ENCODE data around the gene ZBTB7A.
"Not testable (repeated sequence)": the region's sequence is repeated elsewhere in the genome, so short reads cannot be mapped to it uniquely, and the experiment has no call there.

The ZBTB7A gene

DNA sequence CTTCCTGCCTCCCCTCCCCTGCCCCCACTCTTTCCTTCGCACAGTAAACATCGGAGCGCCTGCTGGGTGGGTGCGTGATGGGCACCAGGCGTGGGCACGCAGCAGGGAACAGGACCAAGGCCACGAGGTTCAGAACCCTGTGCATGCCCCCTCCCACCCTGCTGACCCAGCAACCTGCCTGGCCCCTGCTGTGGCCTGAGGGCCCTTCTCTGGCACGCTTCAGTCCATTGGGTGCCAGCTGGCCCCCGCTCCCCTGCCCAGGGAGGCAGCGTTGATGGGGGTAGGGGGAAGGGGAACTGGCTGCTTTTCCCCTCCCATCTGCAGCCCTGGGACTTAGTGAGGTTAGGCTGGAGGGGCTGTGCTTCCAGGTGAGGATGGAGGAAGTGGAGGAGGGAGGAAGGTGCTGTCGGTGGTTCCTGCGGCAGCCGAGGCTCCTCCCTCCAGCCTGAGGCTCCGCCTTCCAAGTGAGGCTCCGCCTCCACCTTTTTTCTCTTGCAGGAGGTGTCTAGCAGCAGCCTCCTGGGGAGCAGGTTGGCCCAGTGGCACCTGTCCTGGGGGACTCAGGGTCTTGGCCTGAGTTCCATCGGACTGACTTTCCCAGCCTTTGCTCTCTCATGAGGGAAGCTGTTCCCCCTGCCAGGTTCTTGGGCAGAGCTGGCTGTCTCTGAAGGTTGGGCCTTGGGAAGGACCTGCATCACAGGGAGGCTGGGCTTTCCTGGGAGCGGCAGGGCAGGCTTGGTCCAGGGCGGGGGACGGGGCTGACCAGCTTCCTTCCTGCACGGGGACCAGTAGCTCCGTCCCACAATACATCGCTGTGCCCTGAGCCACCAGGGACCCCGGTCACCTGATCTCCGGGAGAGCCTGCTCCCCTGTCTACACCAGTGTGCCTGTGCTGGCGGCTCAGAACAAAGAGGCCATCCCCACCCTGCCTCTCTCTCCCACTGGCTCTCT, 51.9 kb downstream of the ZBTB7A start:
- no peak for FAIRE-seq

DNA sequence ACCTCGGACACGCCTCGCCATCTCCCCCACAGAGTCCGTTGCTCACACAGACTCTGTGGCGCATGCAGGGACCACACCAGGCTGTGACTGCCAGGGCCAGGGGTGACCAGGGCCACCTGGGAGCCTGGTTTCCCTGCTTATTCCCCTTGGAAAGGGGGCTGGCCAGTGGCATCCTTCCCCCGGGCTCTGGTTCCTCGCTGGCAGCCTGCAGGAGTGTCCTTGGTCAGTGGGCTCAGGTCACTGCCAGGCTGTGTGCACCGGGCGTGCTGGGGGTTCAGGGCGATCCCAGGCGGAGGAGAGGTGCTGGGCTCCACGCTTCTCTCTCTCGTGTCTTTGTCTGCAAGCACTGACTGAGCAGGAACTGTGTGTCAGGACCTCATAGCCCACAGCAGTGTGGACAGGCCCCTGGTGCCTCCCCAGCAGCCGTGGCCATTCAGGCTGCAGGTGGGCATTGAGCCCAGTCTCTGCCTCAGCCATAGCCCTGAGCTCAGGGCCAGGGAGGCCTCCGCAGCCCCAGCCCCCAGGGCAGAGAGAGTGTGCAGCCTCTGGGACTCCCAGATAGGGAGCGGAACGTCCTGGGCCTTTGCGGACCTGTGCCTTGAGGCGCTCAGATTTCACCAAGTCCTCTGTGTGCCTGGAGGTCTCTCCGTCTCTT, 52.7 kb downstream of the ZBTB7A start:
- FAIRE-seq: no peak

DNA sequence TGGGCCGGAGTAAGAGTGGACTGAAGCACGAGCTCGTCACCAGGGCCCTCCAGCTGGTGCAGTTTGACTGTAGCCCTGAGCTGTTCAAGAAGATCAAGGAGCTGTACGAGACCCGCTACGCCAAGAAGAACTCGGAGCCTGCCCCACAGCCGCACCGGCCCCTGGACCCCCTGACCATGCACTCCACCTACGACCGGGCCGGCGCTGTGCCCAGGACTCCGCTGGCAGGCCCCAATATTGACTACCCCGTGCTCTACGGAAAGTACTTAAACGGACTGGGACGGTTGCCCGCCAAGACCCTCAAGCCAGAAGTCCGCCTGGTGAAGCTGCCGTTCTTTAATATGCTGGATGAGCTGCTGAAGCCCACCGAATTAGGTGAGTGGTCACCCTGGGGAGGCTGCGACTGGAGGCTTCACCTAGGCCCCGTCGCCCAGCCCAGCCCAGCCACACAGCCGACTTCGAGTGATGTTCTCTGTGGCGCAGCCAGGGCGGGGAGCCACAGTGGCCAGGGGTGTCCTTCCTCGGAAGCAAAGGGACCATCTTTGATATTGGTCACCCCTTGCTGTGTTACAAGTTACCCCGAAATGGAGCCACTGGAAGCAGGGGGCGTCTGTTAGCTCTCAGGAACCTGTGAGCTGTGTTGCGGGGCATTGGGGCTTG, 53.6 kb downstream of the ZBTB7A start:
- no peak for FAIRE-seq

DNA sequence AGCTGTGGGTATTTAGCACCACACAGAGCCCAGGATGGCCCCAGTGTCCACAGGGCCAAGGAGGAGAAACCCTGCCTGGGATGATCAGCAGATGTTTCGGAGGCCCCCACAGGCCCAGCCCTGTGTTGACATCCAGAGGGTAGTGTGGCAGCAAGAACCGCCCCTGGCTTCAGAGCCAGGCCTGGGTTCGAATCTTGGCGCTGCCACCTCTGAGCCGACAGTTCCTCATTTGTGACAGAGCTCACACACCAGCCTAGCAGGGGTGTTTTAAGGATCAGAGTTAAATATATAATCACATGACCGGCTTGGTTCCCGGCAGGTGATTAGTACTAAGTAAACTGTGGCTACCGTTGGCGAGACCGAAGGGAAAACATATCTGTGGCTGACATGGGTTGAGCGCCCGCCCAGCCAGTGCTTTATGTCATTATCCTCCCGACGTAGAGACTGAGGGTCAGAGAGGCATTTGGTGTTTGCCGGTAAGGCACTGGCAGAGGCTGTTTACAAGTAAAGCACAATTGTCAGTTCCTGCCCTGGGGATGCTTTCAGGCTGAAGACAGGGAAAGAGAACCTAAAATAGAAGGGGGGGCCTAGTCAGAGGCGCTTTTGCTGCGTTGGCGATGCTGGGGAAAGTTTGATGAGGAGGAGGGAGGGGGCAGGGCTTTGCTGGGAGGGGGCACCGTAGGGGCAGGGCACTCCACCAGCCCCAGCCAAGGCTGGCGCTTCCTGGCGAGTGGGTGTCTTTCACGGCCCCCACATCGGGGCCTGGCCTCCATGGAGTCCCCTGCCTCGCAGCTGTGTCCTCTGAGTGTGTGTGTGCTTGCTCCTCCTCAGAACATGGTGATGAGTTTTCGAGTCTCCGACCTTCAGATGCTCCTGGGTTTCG, 54.4 kb downstream of the ZBTB7A start:
- no peak for FAIRE-seq

DNA sequence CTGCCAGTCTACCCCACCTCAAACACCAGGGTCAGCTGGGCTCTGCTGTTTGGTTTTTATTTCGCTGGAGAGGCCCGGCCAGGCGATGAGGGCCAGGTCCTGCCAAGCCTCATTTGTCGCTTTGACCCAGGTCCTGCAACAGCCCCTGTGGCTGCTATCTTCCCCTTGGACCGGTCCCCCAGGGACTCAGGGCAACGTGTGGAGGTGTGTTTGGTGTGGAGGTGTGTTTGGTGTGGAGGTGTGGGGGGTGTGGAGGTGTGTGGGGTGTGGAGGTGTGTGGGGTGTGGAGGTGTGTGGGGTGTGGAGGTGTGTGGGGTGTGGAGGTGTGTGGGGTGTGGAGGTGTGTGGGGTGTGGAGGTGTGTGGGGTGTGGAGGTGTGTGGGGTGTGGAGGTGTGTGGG, 55.3 kb downstream of the ZBTB7A start:
- FAIRE-seq: not testable (repeated sequence)

DNA sequence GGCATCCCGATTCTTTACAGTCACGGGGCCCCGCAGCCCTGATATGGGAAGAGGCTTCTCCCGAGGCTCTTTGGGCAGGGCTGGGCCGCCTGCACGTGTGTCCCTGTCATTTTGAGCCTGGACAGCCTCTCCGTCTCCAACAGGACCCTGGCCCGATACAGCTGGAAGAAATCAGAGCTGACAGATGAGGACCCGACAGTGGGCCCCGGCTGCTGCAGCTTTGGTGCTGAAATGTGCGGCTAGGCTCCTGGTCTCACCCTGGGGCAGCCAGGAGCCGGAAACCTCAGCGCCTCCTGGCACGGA, 55.9 kb downstream of the ZBTB7A start:
- no peak for FAIRE-seq

DNA sequence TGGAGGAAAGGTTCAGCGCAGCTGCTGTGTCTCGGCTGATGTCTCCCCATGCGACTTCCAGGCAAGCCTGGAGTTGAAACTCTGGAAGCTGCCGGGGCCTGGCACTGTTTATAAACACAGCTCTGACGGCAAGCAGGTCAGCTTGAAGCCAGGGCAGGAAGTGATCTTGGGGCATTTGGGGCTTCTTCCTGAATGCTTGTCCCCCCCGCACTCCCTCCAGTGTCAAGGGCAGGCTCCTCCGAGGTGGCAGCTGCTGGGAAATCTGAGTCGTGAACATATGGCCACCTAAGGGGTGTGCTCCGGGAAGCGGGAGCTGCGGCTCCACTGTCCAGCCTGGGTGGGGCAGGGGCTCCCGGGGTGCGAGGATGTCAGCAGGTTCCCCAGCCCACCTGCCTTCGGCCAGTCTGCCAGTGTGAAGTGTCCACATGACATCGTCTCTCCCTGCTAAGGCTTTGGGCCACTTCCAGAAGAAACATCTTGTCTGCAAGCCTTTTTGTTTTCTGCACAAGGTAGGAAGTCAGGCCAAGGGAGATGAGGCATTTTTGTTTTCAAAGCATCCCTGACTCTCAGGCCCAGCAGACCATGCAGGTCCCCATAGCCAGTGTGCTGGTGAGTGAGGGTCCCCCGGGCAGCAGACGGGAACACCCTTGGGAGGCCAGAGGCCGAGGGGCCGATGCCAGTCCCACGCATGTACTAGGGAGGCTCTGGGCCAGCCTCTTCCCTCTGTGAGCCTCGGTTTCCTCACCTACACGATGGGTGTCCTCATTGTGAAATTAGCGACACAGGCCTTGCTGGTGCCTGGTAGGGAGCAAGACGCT, 56.5 kb downstream of the ZBTB7A start:
- FAIRE-seq: no peak

DNA sequence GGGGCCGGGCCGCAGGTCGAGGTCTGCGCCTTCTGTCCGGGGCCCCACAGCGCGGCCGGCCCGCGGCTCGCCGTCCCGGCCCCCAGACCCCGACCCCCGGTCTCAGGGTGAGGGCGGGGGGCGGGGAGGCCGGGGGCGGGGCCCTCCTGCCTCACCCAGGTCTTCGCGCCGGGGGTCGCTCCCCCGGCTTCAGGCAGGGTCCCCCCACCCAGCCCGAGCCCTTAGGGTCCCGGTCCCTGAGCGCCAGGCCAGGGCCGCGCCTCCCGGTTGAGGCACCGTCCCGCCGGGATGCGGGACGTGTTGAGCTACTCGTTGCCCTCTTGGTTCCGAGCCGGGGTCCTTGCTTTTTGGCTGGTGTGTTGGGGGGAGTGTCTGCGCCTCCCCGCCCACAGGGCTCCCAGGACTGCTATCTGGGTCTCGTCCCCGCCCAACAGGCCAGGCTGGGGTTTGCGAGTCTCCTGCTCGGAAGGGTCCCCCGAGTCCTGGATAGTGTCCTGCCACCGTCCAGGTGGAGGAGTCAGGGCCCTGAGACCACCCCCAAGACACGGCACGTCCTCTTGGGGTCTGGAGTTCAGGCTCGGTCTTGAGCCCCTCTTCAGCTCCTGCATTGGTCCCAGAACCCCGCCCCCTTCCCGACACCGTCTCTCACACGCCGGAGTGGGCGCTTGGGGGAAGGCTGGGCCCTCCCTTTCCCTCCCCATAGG, 58.7 kb downstream of the ZBTB7A start:
- FAIRE-seq: no peak

DNA sequence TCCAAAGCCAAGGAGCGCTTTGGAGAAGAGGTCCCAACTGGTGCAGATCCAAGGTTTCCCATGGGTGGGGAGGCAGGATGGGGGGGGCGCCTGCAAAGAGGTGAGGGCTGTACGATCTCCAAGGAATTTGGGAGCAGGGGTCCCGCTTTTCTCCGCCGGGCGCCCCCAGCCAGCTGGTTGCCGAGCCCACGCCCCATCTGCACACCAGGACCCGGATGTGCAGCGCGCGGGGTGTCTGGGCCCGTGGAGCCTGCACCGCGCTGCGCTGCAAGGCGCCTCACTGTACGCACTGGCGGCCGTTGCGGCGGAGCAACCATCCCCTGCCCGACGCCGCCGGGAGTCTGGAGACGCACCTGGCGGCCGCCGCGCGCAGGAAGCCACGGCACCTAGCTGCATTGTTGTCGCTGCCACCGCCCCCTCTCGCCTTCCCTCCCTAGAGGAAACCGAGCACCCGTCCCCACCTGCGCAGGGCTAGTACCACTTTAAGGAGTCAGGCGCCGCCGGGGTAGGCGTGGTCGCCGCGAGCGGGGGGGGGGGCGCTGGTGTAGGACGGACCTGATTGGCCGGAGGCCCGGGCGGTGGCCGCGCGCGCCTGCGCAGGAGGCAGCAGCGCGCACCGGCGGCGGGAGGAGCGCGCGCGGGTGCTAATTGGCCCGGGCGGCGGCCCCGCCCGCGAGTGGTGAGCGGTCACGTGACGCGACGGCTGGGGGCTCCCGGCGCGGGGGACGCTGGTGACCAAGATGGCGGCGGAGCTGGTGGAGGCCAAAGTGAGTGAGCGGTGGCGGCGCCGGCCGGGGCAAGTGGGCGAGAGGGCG, 59.5 kb downstream of the ZBTB7A start, which contains the start of gene PIAS4:
PIAS4 (plus strand) TSS at position 716 of the 815 bp plus-strand sequence; CDS start at position 741, 25 bp downstream.
- no peak for FAIRE-seq

DNA sequence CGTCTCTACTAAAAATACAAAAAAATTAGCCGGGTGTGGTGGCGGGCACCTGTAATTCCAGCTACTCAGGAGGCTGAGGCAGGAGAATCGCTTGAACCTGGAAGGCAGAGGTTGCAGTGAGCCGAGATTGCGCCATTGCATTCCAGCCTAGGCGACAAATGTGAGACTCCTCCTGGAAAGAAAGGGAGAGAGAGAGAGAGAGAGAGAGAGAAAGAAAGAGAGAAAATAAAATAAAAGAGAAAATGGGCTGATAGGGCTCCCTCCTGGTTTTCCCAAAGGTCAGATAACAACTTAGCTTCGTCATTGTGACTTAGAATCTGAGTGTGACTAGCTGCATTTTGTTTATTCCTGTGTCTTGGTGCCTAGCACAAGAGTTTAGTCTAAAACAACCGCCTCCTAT, 61.3 kb downstream of the ZBTB7A start:
- FAIRE-seq: not testable (repeated sequence)

DNA sequence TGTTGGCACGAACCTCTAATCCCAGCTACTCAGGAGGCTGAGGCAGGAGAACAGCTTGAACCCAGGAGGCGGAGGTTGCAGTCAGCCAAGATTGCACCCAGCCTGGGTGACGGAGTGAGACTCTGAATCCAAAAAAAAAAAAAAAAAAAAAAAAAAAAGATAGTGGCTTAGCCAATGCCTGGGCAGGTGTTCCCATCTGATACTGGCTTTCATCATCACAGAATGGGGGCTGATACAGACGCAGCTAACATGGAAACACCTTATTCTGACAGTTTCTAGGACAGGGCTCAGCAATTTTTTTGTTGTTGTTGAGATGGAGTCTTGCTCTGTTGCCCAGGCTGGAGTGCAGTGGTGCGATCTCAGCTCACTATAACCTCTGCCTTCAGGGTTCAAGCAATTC, 65.9 kb downstream of the ZBTB7A start:
- FAIRE-seq: not testable (repeated sequence)

DNA sequence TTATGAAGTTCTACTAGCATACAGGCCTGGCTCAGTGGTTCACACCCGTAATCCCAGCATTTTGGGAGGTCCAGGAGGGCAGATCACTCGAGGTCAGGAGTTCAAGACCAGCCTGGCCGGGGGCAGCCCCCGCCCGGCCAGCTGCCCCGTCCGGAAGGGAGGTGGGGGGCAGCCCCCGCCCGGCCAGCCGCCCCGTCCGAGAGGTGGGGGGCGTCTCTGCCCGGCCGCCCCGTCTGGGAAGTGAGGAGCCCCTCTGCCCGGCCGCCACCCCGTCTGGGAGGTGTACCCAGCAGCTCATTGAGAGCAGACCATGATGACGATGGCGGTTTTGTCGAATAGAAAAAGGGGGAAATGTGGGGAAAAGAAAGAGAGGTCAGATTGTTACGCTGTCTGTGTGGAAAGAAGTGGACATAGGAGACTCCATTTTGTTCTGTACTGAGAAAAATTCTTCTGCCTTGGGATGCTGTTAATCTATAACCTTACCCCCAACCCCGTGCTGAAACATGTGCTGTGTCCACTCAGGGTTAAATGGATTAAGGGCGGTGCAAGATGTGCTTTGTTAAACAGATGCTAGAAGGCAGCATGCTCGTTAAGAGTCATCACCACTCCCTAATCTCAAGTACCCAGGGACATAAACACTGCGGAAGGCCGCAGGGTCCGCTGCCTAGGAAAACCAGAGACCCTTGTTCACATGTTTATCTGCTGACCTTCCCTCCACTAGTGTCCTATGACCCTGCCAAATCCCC, 67.9 kb downstream of the ZBTB7A start:
- not testable (repeated sequence) for FAIRE-seq

DNA sequence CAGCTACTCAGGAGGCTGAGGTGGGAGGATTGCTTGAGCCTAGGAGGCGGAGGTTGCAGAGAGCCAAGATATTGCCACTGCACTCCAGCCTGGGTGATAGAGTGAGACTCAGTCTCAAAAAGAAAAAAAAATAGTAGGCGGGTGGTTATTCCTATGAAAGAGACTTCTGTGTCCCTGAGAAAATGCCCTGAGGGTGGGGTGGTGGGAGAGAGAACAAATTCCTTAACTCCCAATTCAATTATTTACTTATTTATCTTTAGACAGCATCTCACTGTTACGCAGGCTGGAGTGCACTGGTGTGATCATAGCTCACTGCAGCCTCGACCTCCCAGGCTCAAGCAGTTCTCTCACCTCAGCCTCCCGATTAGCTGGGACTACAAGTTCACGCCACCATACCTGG, 71.1 kb downstream of the ZBTB7A start:
- no peak for FAIRE-seq

Measured in colon (tissue), 2 donors.